Measurements from ENCODE around the gene TIMM8A.
"Not testable (repeated sequence)": the region's sequence is repeated elsewhere in the genome, so short reads cannot be mapped to it uniquely, and the experiment has no call there.

TIMM8A gene

GRCh38 chrX:101359966-101360365, 11.4 kb upstream of the TIMM8A start:
- no peak for DNase-seq

DNA sequence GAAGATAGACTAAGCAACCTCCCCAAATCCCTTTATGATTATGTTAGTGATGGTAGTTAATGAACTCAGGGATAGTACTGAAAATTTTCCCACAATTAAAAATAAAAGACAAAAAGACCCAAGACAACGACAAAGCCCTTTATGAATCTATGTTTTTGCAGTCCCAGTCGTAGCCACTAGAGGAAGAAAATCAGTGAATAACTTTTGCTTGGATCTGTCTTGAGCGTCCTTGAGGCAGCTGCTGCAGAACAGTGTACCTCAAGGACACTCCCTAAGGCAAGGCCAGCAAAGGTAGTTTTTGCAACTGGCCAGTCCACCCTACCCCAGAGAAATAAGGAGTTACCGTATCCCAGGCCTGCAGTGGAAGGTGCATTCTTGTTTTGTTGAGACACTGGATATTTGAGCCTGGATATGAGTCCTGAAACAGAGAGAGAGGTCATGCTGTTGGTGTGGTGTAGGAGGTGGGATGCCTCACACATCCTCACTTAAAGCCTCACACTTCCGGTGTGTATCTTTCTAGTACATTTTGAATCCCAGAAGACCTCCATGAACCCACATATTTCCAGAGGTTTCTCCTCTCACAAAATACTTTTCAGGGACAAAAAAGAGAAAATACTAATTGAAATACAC, 8.7 kb upstream of the TIMM8A start:
- DNase-seq: no peak

- no peak for DNase-seq
Observed at GRCh38 chrX:101349193-101349562, 636 bp upstream of the TIMM8A start.

DNA sequence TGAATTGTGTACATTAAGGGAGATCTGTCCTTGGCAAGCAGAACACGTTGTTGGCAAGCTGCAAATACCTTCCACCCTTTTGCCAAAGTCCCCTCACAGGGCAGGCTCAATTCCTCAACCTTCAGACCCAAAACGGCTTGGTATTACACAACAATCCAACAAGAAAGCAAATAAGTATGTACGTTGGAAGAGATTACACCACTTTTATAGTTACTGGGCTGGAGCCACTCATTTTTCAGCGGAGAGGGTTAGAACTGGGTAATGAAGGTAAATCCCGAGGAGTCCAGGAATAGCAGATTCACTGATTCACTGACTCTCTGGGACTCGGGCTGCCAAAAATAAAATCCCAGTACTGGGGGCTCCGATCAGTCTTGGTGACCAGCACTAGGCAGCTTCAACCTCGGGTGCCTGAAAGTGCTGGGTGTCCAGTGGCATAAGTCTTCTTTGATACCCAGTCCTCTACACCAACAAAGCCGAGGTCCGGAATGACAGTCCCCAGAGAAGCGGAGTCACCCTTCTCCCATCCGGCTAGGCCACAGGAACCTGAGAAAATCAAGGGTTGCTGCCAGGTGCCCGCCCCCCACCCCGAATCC, 587 bp downstream of the TIMM8A start:
- DNase-seq: no peak

GRCh38 chrX:101337776-101338271, 10.7 kb downstream of the TIMM8A start:
- no peak for DNase-seq

DNA sequence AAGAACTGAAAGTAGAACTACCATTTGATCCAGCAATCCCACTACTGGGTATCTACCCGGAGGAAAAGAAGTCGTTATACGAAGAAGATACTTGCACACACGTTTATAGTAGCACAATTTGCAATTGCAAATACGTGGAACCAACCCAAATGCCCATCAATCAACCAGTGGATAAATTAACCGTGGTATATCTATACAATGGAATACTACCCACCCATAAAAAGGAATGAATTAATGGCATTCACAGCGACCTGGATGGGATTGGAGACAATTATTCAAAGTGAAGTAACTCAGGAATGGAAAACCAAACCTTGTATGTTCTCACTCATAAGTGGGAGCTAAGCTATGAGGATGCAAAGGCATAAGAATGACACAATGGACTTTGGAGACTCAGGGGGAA, 14.2 kb downstream of the TIMM8A start:
- DNase-seq: not testable (repeated sequence)

DNA sequence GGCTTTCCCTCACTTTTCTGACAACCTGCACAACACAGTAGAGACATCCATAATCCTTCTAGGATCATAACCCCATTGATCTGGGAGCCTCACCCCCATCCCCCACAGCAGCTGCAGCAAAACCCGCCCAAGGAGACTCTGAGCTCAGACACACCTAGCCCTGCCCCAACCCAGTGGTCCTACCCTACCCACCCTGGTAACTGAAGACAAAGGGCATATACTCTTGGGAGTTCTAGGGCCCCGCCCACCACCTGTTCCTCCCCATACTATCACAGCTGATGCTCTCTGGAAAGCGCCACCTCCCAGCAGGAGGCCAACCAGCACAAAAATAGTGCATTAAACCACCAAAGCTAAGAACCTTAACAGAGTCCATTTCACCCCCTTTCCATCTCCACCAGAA, 21.9 kb downstream of the TIMM8A start:
- DNase-seq: not testable (repeated sequence)

DNA sequence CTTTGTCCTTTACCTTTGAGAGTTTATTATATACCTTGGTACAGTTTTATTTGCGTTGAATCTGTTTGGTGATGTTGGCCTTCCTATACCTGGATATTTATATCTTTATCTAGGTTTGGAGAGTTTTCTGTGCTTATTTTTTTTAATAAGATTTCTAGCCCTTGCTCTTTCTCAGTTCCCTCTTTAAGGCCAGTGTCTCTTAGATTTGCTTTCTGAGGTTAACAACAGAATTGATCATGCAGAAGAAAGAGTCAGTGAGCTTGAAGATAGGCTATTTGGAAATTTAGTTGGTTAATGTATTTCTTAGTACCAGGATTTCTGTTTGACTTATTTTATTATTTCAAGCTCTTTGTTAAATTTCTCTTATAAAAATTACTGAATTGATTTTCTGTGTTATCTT, 44.8 kb downstream of the TIMM8A start:
- no peak for DNase-seq

Measured in inflammatory macrophage (primary cell).